GM21381 (cell line): ENCODE results near the gene CHIC2.
"Not testable (repeated sequence)": the region's sequence is repeated elsewhere in the genome, so short reads cannot be mapped to it uniquely, and the experiment has no call there.

Experiments used
- ATAC-seq: cut with Tn5 transposase; IDR thresholded peaks from one replicate; pipeline ENCODE4 v1.9.1; 2021; ENCODE audit warnings: mild to moderate bottlenecking, moderate library complexity; ENCODE audit not compliant: unreplicated experiment

The CHIC2 gene

GRCh38 chr4:54064317-54065111, at the start of gene CHIC2:
CHIC2 (minus strand) TSS chr4:54064605; CDS start chr4:54064300, 305 bp downstream.
- ATAC-seq, result peak; percentile 94

- ATAC-seq, result not testable (repeated sequence)
These were observed 48.8 kb upstream of the CHIC2 start for GRCh38 chr4:54113206-54113605.

GRCh38 chr4:54110019-54110416, 45.6 kb upstream of the CHIC2 start:
- ATAC-seq, result no peak

GRCh38 chr4:54109241-54110018, 45.0 kb upstream of the CHIC2 start:
- no peak for ATAC-seq

GRCh38 chr4:54107951-54108748, 43.7 kb upstream of the CHIC2 start:
- no peak for ATAC-seq

GRCh38 chr4:54104907-54105306, 40.5 kb upstream of the CHIC2 start:
- no peak for ATAC-seq

- ATAC-seq, result no peak
These were observed 38.8 kb upstream of the CHIC2 start for GRCh38 chr4:54103190-54103574.

- no peak for ATAC-seq
These were observed 38.2 kb upstream of the CHIC2 start for GRCh38 chr4:54102531-54103106.

GRCh38 chr4:54101190-54102041, 37.0 kb upstream of the CHIC2 start:
- no peak for ATAC-seq

- no peak for ATAC-seq
These were observed 36.3 kb upstream of the CHIC2 start for GRCh38 chr4:54100595-54101189.

- no peak for ATAC-seq
These were observed 35.6 kb upstream of the CHIC2 start, which contains the start of gene GSX2 for GRCh38 chr4:54099748-54100574. GSX2 (plus strand) TSS chr4:54100163; CDS start chr4:54100345, 182 bp downstream.

- ATAC-seq, result no peak
These were observed 34.9 kb upstream of the CHIC2 start for GRCh38 chr4:54099287-54099747.

- ATAC-seq, result no peak
These were observed 34.0 kb upstream of the CHIC2 start for GRCh38 chr4:54098375-54098774.

GRCh38 chr4:54097152-54097551, 32.7 kb upstream of the CHIC2 start:
- no peak for ATAC-seq

GRCh38 chr4:54096295-54096962, 32.0 kb upstream of the CHIC2 start:
- ATAC-seq, result no peak

- ATAC-seq, result no peak
These were observed 30.9 kb upstream of the CHIC2 start for GRCh38 chr4:54095110-54095825.

- no peak for ATAC-seq
These were observed 30.0 kb upstream of the CHIC2 start for GRCh38 chr4:54094451-54094850.
